Measurements from ENCODE around the gene KRTAP2-3.

KRTAP2-3 gene

DNA sequence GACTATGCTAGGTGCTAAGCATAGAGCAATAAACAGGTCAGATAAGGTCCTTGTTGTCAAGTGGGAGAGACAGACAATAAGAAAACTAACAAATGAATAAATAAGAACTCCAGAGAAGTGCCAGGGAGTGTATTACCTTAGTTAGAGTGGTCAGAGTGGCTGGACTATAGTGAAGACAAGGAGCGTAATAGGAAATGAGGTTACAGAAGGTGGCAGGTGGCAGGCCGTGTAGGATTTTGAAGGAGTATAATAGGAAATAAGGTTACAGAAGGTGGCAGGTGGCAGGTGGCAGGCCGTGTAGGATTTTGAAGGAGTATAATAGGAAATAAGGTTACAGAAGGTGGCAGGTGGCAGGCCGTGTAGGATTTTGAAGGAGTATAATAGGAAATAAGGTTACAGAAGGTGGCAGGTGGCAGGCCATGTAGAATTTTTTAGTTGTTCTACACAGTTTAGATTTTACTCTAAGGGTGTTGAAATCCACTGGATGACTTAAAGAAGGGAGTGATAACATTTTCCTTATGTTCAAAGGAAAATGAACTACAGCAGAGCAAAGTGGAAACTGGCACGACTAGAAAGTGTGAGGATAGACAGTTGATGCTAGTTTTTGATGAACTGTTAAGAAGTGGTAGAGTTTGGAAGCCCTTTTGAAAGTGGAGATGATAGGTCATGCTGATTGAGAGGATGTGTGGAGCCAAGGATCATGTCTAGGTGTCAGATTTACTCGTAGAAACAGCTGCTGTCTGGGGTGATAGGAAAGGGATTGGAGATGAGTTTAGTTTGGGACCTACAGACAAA lies 47.4 kb downstream of the KRTAP2-3 start:
- Histone ChIP-seq H3K36me3 (ENCODE audit: control insufficient read depth in 2 of 2, insufficient read depth in 2 of 2, low read length in 2 of 2) (no peaks in the 10 kb centered on the region), H3K27ac (ENCODE audit: low read depth in 2 of 2, low read length in 2 of 2) (no peak overlapping the region), H3K27me3 (ENCODE audit: control insufficient read depth in 2 of 2, insufficient read depth in 2 of 2, low read length in 2 of 2) (no peaks in the 10 kb centered on the region)

DNA sequence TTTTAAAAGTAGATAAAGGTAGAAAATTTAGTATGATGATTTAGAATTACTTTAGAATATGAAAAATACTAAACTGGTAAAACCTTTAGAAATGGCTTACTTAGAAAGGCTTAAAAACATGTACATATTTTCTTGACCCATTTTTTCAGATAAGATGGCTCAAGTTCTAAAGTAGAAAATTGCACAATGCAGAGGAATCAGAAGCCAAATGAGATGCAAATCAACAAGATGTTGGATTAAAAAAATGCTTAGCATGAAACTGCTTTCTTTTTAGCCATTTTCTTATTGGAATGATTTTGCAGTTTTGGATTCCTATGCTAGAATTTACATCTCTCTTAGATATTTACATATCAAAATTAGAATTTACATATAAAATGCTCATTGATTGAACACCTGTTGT lies 49.5 kb downstream of the KRTAP2-3 start:
- Histone ChIP-seq H3K4me3 (ENCODE audit: low read length in 2 of 2) (no peak overlapping the region), H3K36me3 (ENCODE audit: control insufficient read depth in 2 of 2, insufficient read depth in 2 of 2, low read length in 2 of 2) (no peaks in the 10 kb centered on the region), H3K27ac (ENCODE audit: low read depth in 2 of 2, low read length in 2 of 2) (no peak overlapping the region), H3K27me3 (ENCODE audit: control insufficient read depth in 2 of 2, insufficient read depth in 2 of 2, low read length in 2 of 2) (peaks cover 0 to 3% of the 10 kb centered on the region in 2 donors), H3K9me3 (ENCODE audit: control insufficient read depth in 2 of 2, low read length in 2 of 2) (no peaks in the 10 kb centered on the region), H3K9ac (ENCODE audit: low read depth in 1 of 2, low read length in 2 of 2) (no peak overlapping the region), H3K4me1 (ENCODE audit: control insufficient read depth in 2 of 2, insufficient read depth in 2 of 2, low read length in 2 of 2) (no peaks in the 10 kb centered on the region)

More for the DNA sequence above, 47.4 kb downstream of the KRTAP2-3 start:
- H3K4me3 ChIP-seq (ENCODE audit: low read length in 2 of 2), result no peak overlapping the region
- H3K9ac ChIP-seq (ENCODE audit: low read depth in 1 of 2, low read length in 2 of 2), result no peak overlapping the region
- no peaks in the 10 kb centered on the region for H3K4me1 ChIP-seq (ENCODE audit: control insufficient read depth in 2 of 2, insufficient read depth in 2 of 2, low read length in 2 of 2)
- H3K9me3 ChIP-seq (ENCODE audit: control insufficient read depth in 2 of 2, low read length in 2 of 2), result no peaks in the 10 kb centered on the region

DNA sequence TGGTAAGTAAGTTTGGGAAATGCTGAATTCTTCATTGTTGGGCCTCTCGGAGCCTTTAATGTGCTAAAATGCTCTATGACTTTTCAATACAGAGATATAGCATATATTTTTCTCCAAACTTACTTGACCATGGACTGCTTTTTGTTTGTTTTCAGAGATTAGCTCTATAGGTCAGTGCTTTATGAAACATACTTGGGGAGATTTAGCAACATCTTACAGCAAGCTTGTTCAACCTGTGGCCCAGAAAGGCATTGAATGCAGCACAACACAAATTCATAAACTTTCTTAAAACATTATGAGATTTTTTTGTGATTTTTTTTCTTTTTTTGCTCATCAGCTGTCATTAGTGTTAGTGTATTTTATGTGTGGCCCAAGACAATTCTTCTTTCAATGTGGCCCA lies 50.0 kb downstream of the KRTAP2-3 start:
- Histone ChIP-seq H3K27me3 (ENCODE audit: control insufficient read depth in 2 of 2, insufficient read depth in 2 of 2, low read length in 2 of 2) (peaks cover 0 to 3% of the 10 kb centered on the region in 2 donors), H3K9ac (ENCODE audit: low read depth in 1 of 2, low read length in 2 of 2) (no peak overlapping the region), H3K4me1 (ENCODE audit: control insufficient read depth in 2 of 2, insufficient read depth in 2 of 2, low read length in 2 of 2) (no peaks in the 10 kb centered on the region), H3K27ac (ENCODE audit: low read depth in 2 of 2, low read length in 2 of 2) (no peak overlapping the region), H3K36me3 (ENCODE audit: control insufficient read depth in 2 of 2, insufficient read depth in 2 of 2, low read length in 2 of 2) (no peaks in the 10 kb centered on the region), H3K9me3 (ENCODE audit: control insufficient read depth in 2 of 2, low read length in 2 of 2) (no peaks in the 10 kb centered on the region), H3K4me3 (ENCODE audit: low read length in 2 of 2) (no peak overlapping the region)

DNA sequence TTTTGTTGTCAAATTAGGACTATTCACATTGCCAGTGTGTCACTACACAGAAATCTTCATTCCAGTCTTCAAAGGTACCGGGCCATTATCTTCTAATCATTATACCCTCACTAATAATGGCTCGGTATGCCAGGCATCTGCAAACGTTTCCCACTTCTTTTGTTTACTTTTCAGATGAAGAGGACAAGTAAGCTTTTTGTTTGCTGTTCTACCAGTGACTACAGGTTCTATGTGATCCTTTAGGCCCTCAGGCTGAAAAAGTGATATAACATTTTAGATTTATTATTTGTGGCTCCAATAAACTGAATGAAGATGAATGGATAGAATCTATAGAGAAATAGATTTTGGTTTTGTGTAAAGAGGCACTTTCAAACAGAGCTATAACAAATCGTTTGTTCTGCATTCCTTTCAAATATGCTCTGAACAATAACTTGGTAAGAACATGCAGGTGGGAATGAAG lies 50.6 kb downstream of the KRTAP2-3 start:
- Histone ChIP-seq H3K27ac (ENCODE audit: low read depth in 2 of 2, low read length in 2 of 2) (no peak overlapping the region), H3K9ac (ENCODE audit: low read depth in 1 of 2, low read length in 2 of 2) (no peak overlapping the region), H3K4me1 (ENCODE audit: control insufficient read depth in 2 of 2, insufficient read depth in 2 of 2, low read length in 2 of 2) (no peaks in the 10 kb centered on the region), H3K27me3 (ENCODE audit: control insufficient read depth in 2 of 2, insufficient read depth in 2 of 2, low read length in 2 of 2) (peaks cover 0 to 3% of the 10 kb centered on the region in 2 donors), H3K4me3 (ENCODE audit: low read length in 2 of 2) (no peak overlapping the region), H3K9me3 (ENCODE audit: control insufficient read depth in 2 of 2, low read length in 2 of 2) (no peaks in the 10 kb centered on the region), H3K36me3 (ENCODE audit: control insufficient read depth in 2 of 2, insufficient read depth in 2 of 2, low read length in 2 of 2) (no peaks in the 10 kb centered on the region)
